ENCODE data around the gene MACROD2. TPM values are rescaled to one million over a fixed set of nuclear protein-coding genes. Genes with fewer than 3 reads are reported as not detected.

MACROD2 gene
- total RNA-seq, 2 donors from 2014 or later, result 0.94 to 10.4 TPM

- no peak for DNase-seq (ENCODE audit: low spot score)
- H3K9me3 ChIP-seq, result no peaks in the 10 kb centered on the region
- TF ChIP-seq CTCF (IDR thresholded peaks at IDR 0.05), result no peak
- peaks cover 0 to 4% of the 10 kb centered on the region in 2 donors for H3K4me1 ChIP-seq
- no peak overlapping the region for H3K27ac ChIP-seq
- H3K36me3 ChIP-seq, result no peaks in the 10 kb centered on the region
- no peaks in the 10 kb centered on the region for H3K27me3 ChIP-seq
- H3K4me3 ChIP-seq, result no peak overlapping the region
Measured at GRCh38 chr20:15561070-15561569, 1565.8 kb downstream of the MACROD2 start.

GRCh38 chr20:15561707-15562404 is 1566.5 kb downstream of the MACROD2 start:
- Histone ChIP-seq H3K4me1 (peaks cover 0 to 4% of the 10 kb centered on the region in 2 donors), H3K36me3 (no peaks in the 10 kb centered on the region), H3K9me3 (no peaks in the 10 kb centered on the region), H3K27ac (no peak overlapping the region), H3K27me3 (no peaks in the 10 kb centered on the region), H3K4me3 (no peak overlapping the region)
- no peak for DNase-seq (ENCODE audit: low spot score)
- TF ChIP-seq CTCF (IDR thresholded peaks at IDR 0.05), result no peak

- DNase-seq (ENCODE audit: low spot score), result no peak
- Histone ChIP-seq H3K4me3 (no peak overlapping the region), H3K4me1 (peaks cover 0 to 4% of the 10 kb centered on the region in 2 donors), H3K27me3 (no peaks in the 10 kb centered on the region), H3K9me3 (no peaks in the 10 kb centered on the region), H3K27ac (no peak overlapping the region), H3K36me3 (no peaks in the 10 kb centered on the region)
- no peak for TF ChIP-seq CTCF (IDR thresholded peaks at IDR 0.05)
Measured at GRCh38 chr20:15563836-15564235, 1568.5 kb downstream of the MACROD2 start.

DNA sequence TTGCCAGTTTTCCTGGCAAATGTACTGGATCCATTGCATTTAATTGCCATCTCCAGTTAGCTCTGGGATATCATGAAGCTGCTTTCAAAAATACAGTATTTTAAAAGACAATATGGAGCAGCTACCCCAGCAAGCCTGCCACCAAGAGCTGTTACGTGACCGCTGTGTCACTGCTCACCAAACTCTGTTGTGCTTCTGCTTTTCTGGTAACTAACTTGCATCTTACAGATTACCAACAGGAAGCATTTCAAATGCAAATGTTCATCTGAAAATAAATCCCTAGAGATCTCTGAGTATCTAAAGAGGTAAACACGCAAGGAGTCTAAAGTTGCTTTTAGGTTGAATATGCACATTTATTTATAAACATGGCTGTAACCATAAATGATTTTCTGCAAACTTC is 1569.7 kb downstream of the MACROD2 start:
- H3K36me3 ChIP-seq, result no peaks in the 10 kb centered on the region
- peaks cover 0 to 4% of the 10 kb centered on the region in 2 donors for H3K4me1 ChIP-seq
- TF ChIP-seq CTCF (IDR thresholded peaks at IDR 0.05), result no peak
- no peak for DNase-seq (ENCODE audit: low spot score)
- no peak overlapping the region for H3K27ac ChIP-seq
- H3K9me3 ChIP-seq, result no peaks in the 10 kb centered on the region
- no peaks in the 10 kb centered on the region for H3K27me3 ChIP-seq
- H3K4me3 ChIP-seq, result no peak overlapping the region

GRCh38 chr20:15565786-15566185 is 1570.5 kb downstream of the MACROD2 start:
- no peaks in the 10 kb centered on the region for H3K27me3 ChIP-seq
- no peak for DNase-seq (ENCODE audit: low spot score)
- H3K4me3 ChIP-seq, result no peak overlapping the region
- peaks cover 0 to 4% of the 10 kb centered on the region in 2 donors for H3K4me1 ChIP-seq
- no peak for TF ChIP-seq CTCF (IDR thresholded peaks at IDR 0.05)
- H3K27ac ChIP-seq, result no peak overlapping the region
- no peaks in the 10 kb centered on the region for H3K36me3 ChIP-seq
- H3K9me3 ChIP-seq, result no peaks in the 10 kb centered on the region

GRCh38 chr20:15567219-15567618 is 1571.9 kb downstream of the MACROD2 start:
- H3K4me3 ChIP-seq, result no peak overlapping the region
- H3K9me3 ChIP-seq, result no peaks in the 10 kb centered on the region
- DNase-seq (ENCODE audit: low spot score), result no peak
- no peaks in the 10 kb centered on the region for H3K4me1 ChIP-seq
- no peaks in the 10 kb centered on the region for H3K36me3 ChIP-seq
- H3K27me3 ChIP-seq, result no peaks in the 10 kb centered on the region
- no peak for TF ChIP-seq CTCF (IDR thresholded peaks at IDR 0.05)
- no peak overlapping the region for H3K27ac ChIP-seq

Measured in right atrium auricular region (tissue), 2 donors.